Right ventricle myocardium inferior (tissue), 1 donor: ENCODE results near the gene SETD1A. TPM values are rescaled to one million over a fixed set of nuclear protein-coding genes. Genes with fewer than 3 reads are reported as not detected.
A peak's percentile ranks its signal among the peaks of the same experiment; 100 is the strongest.

Source experiments
- ATAC-seq: fragments of 200-7000 bp; cut with Tn5 transposase; one replicate; pipeline ENCODE4 v1.9.1; 2020; ENCODE audit warnings: mild to moderate bottlenecking, moderate library complexity
- DNase-seq: peaks from one replicate; pipeline ENCODE4 v3.0.0; 2021; ENCODE audit errors: missing footprints
- intact Hi-C: fragments of 100-400 bp; cut with DNase I; formaldehyde crosslinking; loops from one replicate; pipeline ENCODE4 v1.11.0; 2022
- total RNA-seq: library from RNA; stranded (reverse); fragmentation: NEBNext Ultra II Directional; extraction: Animal tissue kit (Norgen Biotek cat#: 25700); gene quantifications from one replicate; pipeline ENCODE4 v1.2.1, GENCODE V29; 2021
- donor health status: DM: no; HTN: yes; CAD: no; lungs with severe emphysema.

Gene SETD1A
- total RNA-seq, 1 donor from 2014 or later = 9.4 TPM

DNA sequence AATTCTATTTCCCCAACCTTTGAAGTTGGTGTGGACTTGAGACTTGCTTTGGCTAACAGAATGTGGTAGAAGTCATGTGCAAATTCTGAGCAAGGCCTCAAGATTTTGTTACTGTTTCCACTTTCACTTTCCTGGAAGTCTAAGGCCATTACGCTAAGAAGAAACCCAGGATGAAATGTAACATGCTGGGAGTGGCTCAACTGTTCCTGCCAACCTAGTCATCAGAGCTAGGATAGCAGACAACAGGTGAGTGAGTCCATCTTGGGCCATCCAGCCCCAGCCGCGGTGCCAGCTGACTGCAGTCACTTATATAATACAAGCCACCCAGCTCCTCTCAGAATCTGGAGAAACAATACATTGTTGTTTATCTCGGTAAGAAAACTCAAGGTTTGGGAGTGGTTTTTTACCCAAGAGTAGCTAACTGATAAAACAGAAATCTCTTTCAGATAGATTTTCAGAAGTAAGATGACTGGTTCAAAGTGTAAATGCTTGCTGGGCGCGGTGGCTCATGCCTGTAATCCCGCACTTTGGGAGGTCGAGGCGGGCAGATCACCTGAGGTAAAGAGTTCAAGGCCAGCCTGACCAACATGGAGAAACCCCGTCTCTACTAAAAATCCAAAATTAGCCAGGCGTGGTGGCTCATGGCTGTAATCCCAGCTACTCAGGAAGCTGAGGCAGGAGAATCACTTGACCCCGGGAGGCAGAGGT lies 65.1 kb downstream of the SETD1A start:
- ATAC-seq (no peak), DNase-seq (no peak)
- intact Hi-C loops = no loop called here

DNA sequence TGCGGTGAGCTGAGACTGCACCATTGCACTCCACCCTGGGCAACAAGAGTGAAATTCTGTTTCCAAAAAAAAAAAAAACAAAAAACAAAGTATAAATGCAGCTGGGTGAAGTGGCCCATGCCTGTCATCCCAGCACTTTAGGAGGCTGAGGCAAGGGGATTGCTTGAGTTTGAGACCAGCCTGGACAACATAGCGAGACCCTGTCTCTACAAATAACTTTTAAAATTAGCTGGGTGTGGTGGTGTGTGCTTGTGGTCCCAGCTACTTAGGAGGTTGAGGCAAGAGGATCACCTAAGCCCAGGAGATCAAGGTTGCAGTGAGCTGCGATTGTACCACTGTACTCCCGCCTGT lies 65.7 kb downstream of the SETD1A start:
- intact Hi-C loops = no loop called here
- DNase-seq (no peak), ATAC-seq (no peak)

DNA sequence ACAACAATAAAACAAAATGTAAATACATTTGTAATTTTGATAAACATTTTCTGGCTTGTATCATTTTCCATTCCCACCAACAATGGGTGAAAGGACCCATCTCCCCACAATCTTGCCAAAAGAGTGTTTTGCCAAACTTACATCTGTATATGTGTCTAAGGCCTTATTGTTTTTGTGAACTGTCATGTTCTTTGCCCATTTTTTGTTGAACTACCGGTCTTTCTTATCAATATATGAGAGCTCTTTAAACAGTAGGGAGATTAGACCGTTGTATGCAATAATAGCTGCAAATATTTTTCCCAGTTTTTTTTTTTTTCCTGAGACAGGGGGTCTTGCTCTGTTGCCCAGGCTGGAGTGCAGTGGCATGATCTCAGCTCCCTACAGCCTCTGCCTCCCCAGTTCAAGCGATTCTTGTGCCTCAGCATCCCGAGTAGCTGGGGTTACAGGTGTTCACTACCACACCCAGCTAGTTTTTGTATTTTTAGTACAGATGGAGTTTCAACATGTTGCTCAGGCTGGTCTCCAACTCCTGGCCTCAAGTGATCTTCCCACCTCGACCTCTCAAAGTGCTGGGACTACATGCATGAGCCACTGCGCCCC lies 66.2 kb downstream of the SETD1A start:
- intact Hi-C loops = no loop called here
- no peak for ATAC-seq
- no peak for DNase-seq

DNA sequence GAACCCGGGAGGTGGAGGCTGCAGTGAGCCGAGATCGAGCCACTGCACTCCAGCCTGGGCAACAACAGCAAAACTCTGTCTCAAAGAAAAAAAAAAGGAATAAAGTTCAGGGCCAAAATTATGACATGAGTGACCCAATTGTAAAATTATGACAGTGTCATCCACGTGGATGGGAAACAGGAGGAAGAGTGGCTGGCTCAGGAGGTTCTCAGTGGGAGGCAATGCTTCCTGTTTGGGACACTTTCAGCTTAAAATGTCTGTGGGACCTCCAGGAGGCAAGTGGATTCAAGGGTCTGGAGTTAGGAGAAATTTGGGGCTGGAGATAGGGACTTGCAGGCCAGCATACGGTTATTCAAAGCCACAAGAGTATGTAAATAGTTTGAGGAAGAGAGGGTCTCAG lies 67.8 kb downstream of the SETD1A start:
- no peak for DNase-seq
- intact Hi-C loops = no loop called here
- no peak for ATAC-seq

DNA sequence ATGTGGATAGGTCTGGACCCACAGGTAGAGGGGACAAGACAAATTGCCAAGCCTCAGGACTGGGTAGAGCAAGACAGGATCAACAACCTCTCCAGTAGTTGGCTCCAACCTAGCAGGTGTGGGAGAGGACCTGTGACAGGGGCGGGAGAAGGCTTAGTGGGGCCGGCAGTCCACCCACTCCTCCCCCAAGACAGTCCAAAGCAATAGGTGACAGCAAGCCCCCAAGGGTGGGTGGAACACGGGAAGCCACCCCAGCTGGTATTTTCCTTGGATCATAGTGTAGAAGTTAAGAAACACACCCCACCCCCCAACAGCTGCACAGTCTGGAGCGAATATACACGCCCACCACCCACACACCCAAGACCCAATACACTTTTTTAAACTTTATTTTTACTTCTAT lies 71.7 kb downstream of the SETD1A start:
- intact Hi-C loops = no loop called here
- ATAC-seq = no peak
- no peak for DNase-seq

DNA sequence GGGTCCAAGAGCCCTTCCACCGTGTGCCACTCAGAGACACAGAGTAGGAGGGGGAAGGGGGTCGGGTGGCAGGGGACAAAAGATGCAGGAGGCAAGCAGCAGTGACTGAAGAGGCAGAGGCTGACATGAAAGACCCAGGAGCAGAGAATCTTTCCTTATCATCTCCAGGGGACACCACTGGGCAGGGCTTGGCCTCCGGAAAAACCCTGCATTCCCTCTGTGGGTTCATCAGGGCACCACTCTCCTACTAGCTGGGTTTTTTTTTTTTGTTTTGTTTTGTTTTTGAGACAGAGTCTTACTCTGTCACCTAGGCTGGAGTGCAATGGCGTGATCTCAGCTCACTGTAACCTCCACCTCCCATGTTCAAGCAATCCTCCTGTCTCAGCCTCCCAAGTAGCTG lies 73.7 kb downstream of the SETD1A start:
- DNase-seq (no peak), ATAC-seq (no peak)
- intact Hi-C loops = loop anchor here (5.0 kb wide), 1 partner anchor 74 kb away; the partner anchor contains the start of gene SETD1A

DNA sequence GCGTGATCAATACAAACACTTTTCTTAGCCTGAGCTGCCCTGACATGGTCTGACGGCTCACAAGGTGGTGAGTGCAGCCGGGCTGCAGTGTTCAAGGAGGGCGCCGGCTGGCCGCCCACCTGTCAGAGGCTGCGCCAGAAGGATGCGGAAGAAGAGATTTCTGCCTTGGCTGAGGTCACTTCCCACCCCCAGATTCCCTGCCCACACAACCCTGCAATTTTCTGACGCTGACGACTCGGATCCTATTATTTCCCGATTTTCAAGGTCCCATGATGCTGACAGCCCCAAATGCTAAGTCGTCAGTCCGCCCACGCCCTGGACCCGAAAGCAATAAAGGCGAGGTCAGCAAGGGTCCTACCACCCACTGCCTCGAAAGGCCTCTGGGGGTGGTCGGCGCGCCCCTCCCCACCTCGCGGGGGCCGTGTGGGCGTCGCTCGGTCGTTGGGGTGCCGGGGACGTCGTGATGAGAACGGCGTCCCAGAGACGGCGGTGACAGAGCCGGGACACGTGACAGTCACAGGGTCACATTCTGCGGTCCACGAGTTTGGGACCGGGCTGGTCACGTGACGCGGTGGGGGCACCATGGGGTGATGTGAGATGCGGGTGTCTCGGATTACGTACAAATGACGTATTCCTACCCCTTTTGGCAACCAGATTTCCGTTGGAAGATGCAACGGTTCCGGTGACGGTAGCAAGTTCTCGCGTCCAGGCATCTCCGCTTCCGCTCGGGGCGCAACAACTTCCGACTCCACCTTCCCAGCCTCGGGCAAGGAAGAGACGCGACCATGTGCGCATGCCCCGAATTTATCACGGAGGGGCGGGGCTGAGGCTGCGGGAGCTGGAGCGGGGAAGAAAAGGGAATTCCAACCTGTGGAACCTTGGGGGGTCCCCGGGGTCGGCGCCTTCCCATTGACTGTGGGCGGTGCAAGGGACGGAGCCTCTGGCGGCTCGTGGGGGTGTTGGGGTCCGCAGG lies 75.5 kb downstream of the SETD1A start, which contains the start of gene STX4:
Gene STX4, plus strand, starts transcription at position 823 of the 973 bp plus-strand sequence. CDS start 248 bp downstream, outside the sequence.
- intact Hi-C loops = loop anchor here (5.0 kb wide), 1 partner anchor 76 kb away; the partner anchor contains the start of gene SETD1A
- DNase-seq (peak; percentile 99), ATAC-seq (peak; percentile 95)

DNA sequence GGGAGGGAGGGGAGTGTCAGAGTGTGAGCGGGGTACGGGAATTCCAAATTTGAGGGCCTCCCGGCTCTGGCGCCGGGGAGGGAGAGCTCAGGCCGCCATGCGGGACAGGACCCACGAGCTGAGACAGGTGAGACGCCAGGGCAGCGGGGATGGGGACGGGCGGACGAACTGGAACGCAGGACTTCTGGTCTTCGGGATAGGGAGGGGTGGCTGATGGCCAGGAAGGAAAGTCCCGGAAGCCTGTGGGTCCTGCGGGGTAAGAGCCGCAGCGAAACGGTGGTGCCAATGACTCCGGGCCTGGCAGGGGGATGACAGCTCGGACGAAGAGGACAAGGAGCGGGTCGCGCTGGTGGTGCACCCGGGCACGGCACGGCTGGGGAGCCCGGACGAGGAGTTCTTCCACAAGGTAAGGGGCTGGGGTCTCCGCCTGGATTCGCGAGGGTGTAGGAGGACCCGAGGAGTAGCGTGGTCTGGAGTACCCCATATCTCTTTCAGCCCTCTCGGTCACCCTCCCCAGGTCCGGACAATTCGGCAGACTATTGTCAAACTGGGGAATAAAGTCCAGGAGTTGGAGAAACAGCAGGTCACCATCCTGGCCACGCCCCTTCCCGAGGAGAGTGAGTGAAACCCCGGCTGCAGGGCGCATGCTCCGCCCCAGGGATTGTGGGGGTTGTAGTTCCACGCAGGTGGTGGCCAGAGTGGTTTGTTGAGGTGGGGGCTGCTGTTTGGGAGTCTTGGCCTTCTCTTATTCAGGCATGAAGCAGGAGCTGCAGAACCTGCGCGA lies 76.3 kb downstream of the SETD1A start:
- intact Hi-C loops = loop anchor here (1.0 to 5.0 kb wide), 3 partner anchors 39 to 108 kb away; partner anchors contain the start of gene SETD1A
- peak; percentile 86 for ATAC-seq

More for the DNA sequence above, 76.3 kb downstream of the SETD1A start:
- DNase-seq = peak; percentile 96

Other genes with a start within 250 kb of the SETD1A start
- gene PHKG2, start 209.3 kb upstream of the SETD1A start, total RNA-seq = 12.6 TPM
- 0.89 TPM for gene CFAP119, start 195.7 kb upstream of the SETD1A start, total RNA-seq
- gene RNF40, start 195.4 kb upstream of the SETD1A start, total RNA-seq = 42.6 TPM
- 17.4 TPM for gene ZNF629, start 170.5 kb upstream of the SETD1A start, total RNA-seq
- gene BCL7C, start 63.7 kb upstream of the SETD1A start, total RNA-seq = 32.2 TPM
- 8.7 TPM for gene CTF1, start 61.1 kb upstream of the SETD1A start, total RNA-seq
- 6.3 TPM for gene FBXL19, start 34.2 kb upstream of the SETD1A start, total RNA-seq
- gene ORAI3, start 8.7 kb upstream of the SETD1A start, total RNA-seq = 11.4 TPM
- 7.0 TPM for gene HSD3B7, start 27.5 kb downstream of the SETD1A start, total RNA-seq
- 0.41 TPM for gene STX1B, start 52.9 kb downstream of the SETD1A start, total RNA-seq
- gene STX4, start 75.8 kb downstream of the SETD1A start, total RNA-seq = 42.3 TPM
- gene ZNF668, start 116.5 kb downstream of the SETD1A start, total RNA-seq = 5.3 TPM
- 9.9 TPM for gene ZNF646, start 116.7 kb downstream of the SETD1A start, total RNA-seq
- 0.62 TPM for gene PRSS53, start 131.2 kb downstream of the SETD1A start, total RNA-seq
- 41.1 TPM for gene VKORC1, start 137.0 kb downstream of the SETD1A start, total RNA-seq
- 79.7 TPM for gene BCKDK, start 150.6 kb downstream of the SETD1A start, total RNA-seq
- 67.4 TPM for gene KAT8, start 159.9 kb downstream of the SETD1A start, total RNA-seq
- gene PRSS8, start 178.0 kb downstream of the SETD1A start, total RNA-seq = not detected
- gene PRSS36, start 192.3 kb downstream of the SETD1A start, total RNA-seq = 3.0 TPM
- gene FUS, start 222.4 kb downstream of the SETD1A start, total RNA-seq = 86.8 TPM
- 9.1 TPM for gene PYCARD, start 245.0 kb downstream of the SETD1A start, total RNA-seq